Breast epithelium (tissue), 4 donors: ENCODE results near the gene RSAD1. TPM values are rescaled to one million over a fixed set of nuclear protein-coding genes. Genes with fewer than 3 reads are reported as not detected.

Experiments used
- DNase-seq, 2 donors: peaks; one replicate each; pipeline ENCODE4 v3.0.0-alpha.2; 2019; ENCODE audit warnings: low spot score in 2 of 2
- H3K27ac ChIP-seq, 2 donors: fragments of 200-600 bp; sonication (generic) in 1 of 2; one replicate each; pipeline ENCODE4 v1.5.1; 2016 to 2019; ENCODE audit warnings: mild to moderate bottlenecking in 1 of 2
- H3K27me3 ChIP-seq, 2 donors: fragments of 200-600 bp; sonication (generic) in 1 of 2; one replicate each; pipeline versions ENCODE4 v1.5.1 to v1.6.0; 2017 to 2019; ENCODE audit warnings: control low read depth in 1 of 2, mild to moderate bottlenecking in 1 of 2
- H3K36me3 ChIP-seq: fragments of 200-600 bp; one replicate; pipeline ENCODE4 v1.5.1; 2019
- H3K4me1 ChIP-seq, 2 donors: fragments of 200-600 bp; sonication (generic); one replicate each; pipeline ENCODE4 v1.5.1; 2016 to 2019; ENCODE audit warnings: control low read depth in 1 of 2
- H3K4me3 ChIP-seq, 3 donors: fragments of 200-600 bp; sonication (generic); 1 replicate in 2 of 3; 2 replicates in 1 of 3; pipeline ENCODE4 v1.5.1; 2016 to 2019; ENCODE audit warnings: mild to moderate bottlenecking in 3 of 3, moderate library complexity in 2 of 3
- H3K9me3 ChIP-seq, 2 donors: fragments of 200-600 bp; sonication (generic) in 1 of 2; one replicate each; pipeline ENCODE4 v1.5.1; 2016 to 2019; ENCODE audit warnings: control low read depth in 1 of 2
- CTCF ChIP-seq, 3 donors: fragments of 450-650 bp; IDR thresholded peaks; one replicate each; pipeline ENCODE4 v1.5.1; 2016 to 2017; ENCODE audit warnings: antibody characterized with exemption in 3 of 3, mild to moderate bottlenecking in 3 of 3, moderate library complexity in 3 of 3
- POLR2A ChIP-seq: fragments of 450-650 bp; IDR thresholded peaks from one replicate; pipeline ENCODE4 v1.6.1; 2016; ENCODE audit warnings: antibody characterized with exemption, mild to moderate bottlenecking, moderate library complexity
- POLR2AphosphoS5 ChIP-seq, 3 donors: sonication (generic); formaldehyde crosslinking; IDR thresholded peaks; one replicate each; pipeline ENCODE4 v1.6.1; 2017; ENCODE audit warnings: antibody characterized with exemption in 3 of 3
- intact Hi-C: fragments of 100-400 bp; cut with DNase I; formaldehyde crosslinking; loops from one replicate; pipeline ENCODE4 v1.15.1; 2023; ENCODE audit warnings: low total_unique reads
- total RNA-seq, 3 donors: library from RNA; depleted of rRNA; stranded (reverse); fragments of >200 nt; gene quantifications; one replicate each; pipeline ENCODE4 v1.1.0, GENCODE V29; 2016

The RSAD1 gene
- total RNA-seq, 3 donors from 2014 or later = 33.6 to 39.0 (median 35.1) TPM

GRCh38 chr17:50480142-50480764 lies 1.6 kb downstream of the RSAD1 start:
- H3K27ac ChIP-seq = peak overlapping the region; percentile 93 to 94
- H3K27me3 ChIP-seq = no peaks in the 10 kb centered on the region
- no peaks in the 10 kb centered on the region for H3K9me3 ChIP-seq
- peak overlapping the region in 1 of 3 donors; percentile 83 for H3K4me3 ChIP-seq
- DNase-seq = no peak
- TF ChIP-seq CTCF (IDR thresholded peaks at IDR 0.05) (no peak), POLR2A (no peak), POLR2AphosphoS5 (IDR thresholded peaks at IDR 0.05) (no peak)
- H3K36me3 ChIP-seq = no peaks in the 10 kb centered on the region
- peaks cover 0 to 7% of the 10 kb centered on the region in 2 donors for H3K4me1 ChIP-seq
- intact Hi-C loops = no loop called here

GRCh38 chr17:50480854-50481490 lies 2.3 kb downstream of the RSAD1 start:
- peaks cover 0 to 7% of the 10 kb centered on the region in 2 donors for H3K4me1 ChIP-seq
- H3K27ac ChIP-seq = peak overlapping the region in 1 of 2 donors; percentile 93
- no peak for DNase-seq
- no peaks in the 10 kb centered on the region for H3K27me3 ChIP-seq
- intact Hi-C loops = no loop called here
- TF ChIP-seq POLR2AphosphoS5 (IDR thresholded peaks at IDR 0.05) = no peak
- no peak for TF ChIP-seq CTCF (IDR thresholded peaks at IDR 0.05)
- TF ChIP-seq POLR2A = no peak
- H3K36me3 ChIP-seq = no peaks in the 10 kb centered on the region
- no peaks in the 10 kb centered on the region for H3K9me3 ChIP-seq
- no peak overlapping the region for H3K4me3 ChIP-seq

DNA sequence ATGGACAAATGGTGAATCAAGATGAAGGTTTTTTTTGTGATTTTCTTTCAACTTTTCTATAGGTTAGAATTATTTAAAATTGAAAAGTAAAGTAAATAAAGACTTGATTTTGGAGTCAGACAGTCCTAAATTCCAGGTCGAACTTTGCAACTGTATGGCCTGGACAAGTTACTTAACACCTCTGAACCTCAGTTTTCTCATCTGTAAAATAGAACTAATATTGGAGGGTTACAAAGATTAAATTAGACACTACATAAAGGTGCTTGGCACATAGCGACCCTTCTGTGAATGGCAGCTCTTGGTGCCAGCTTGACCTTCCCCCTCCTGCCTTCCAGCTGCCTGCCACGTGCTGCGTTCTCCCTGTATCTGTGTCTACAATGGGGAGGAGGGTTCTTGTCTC lies 3.0 kb downstream of the RSAD1 start:
- intact Hi-C loops = no loop called here
- no peak for TF ChIP-seq POLR2A
- TF ChIP-seq POLR2AphosphoS5 (IDR thresholded peaks at IDR 0.05) = no peak
- no peak for TF ChIP-seq CTCF (IDR thresholded peaks at IDR 0.05)
- Histone ChIP-seq H3K4me1 (peaks cover 0 to 7% of the 10 kb centered on the region in 2 donors), H3K4me3 (no peak overlapping the region), H3K9me3 (no peaks in the 10 kb centered on the region), H3K27ac (peak overlapping the region; percentile 79 to 83), H3K27me3 (no peaks in the 10 kb centered on the region), H3K36me3 (no peaks in the 10 kb centered on the region)
- no peak for DNase-seq

GRCh38 chr17:50482110-50482509 lies 3.5 kb downstream of the RSAD1 start:
- H3K27me3 ChIP-seq = no peaks in the 10 kb centered on the region
- H3K27ac ChIP-seq = peak overlapping the region; percentile 79 to 83
- intact Hi-C loops = no loop called here
- no peak for DNase-seq
- H3K9me3 ChIP-seq = no peaks in the 10 kb centered on the region
- TF ChIP-seq POLR2AphosphoS5 (IDR thresholded peaks at IDR 0.05) (no peak), POLR2A (no peak), CTCF (IDR thresholded peaks at IDR 0.05) (no peak)
- no peak overlapping the region for H3K4me3 ChIP-seq
- H3K36me3 ChIP-seq = no peaks in the 10 kb centered on the region
- H3K4me1 ChIP-seq = peaks cover 0 to 7% of the 10 kb centered on the region in 2 donors

GRCh38 chr17:50482516-50482915 lies 3.9 kb downstream of the RSAD1 start:
- H3K27me3 ChIP-seq = no peaks in the 10 kb centered on the region
- peak; percentile 96 to 98 for DNase-seq
- H3K9me3 ChIP-seq = no peaks in the 10 kb centered on the region
- H3K36me3 ChIP-seq = no peaks in the 10 kb centered on the region
- peaks cover 0 to 7% of the 10 kb centered on the region in 2 donors for H3K4me1 ChIP-seq
- no peak overlapping the region for H3K4me3 ChIP-seq
- intact Hi-C loops = no loop called here
- peak overlapping the region; percentile 79 to 83 for H3K27ac ChIP-seq
- TF ChIP-seq POLR2AphosphoS5 (IDR thresholded peaks at IDR 0.05) (peak; percentile 90 to 94 (median 92)), POLR2A (no peak), CTCF (IDR thresholded peaks at IDR 0.05) (peak; percentile 86 to 95 (median 95))
